UCSD-AML1 (cell line): ENCODE data around the gene ANP32E.

ENCODE experiments used
- DNase-seq: peaks from one replicate; lab custom pipeline; 2025; ENCODE audit not compliant: unreplicated experiment; lab: John Stamatoyannopoulos, UW

ANP32E gene

DNA sequence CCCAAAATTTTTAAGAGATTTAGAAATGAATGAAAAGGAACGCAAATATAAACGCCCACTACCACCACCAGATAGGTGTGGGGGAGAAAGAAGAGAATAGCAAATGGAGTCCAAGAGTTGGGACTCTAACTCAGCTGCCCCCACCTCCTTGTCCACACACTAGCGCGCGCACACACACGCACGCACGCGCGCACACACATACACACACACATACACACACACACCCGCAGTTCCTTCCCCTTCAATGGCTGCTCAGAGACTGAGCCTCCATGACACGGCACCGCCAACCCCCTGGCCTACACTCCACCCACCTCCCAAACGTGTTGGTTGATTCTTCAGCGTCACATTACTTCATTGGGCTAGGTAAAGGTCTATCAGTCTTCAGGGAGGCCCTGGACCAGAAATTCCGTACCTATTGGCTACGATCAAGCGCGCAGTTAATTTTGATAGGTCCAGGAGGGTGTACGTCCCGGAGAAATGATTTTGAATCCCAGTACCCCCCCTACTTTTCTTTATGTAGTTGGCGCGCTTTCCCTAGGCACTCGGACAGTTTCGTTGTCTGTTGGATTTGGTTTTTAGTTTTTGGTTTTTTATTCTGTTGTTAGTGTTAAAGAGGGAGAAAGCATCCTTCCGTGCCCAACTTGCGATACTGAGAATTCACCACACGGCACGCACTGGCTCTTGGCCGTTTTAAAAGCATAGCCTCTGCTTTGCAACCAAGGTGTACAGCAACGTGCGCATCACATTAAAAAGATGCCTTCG, at the start of gene ANP32E:
ANP32E (minus strand) TSS at position 261 of the 762 bp plus-strand sequence. CDS start 326 bp downstream, outside the sequence.
- peak; percentile 95 for DNase-seq

- DNase-seq, result no peak
Observed at GRCh38 chr1:150283260-150283659, 47.3 kb upstream of the ANP32E start.

DNA sequence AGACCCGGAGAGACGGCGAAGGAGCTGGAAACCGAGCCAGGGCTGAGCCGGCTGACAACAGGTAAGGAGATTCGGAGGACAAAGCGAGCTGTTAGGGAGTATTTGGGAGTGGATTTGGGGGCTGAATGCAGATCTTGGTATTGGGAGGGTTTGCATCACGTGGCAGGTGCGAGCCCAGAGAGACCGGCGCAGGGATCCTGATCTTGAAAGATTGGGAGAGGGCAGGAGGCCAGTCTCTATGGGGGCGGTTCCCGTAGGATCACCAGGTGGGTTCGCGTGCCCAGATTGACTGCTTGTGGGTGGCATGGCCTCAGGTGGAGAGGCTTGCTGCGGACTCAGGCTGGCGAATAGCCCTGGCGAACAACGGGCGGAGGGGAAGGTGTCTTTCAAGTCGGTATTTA, 46.6 kb upstream of the ANP32E start:
- DNase-seq, result no peak

- peak; percentile 64 for DNase-seq
Observed at GRCh38 chr1:150281758-150282557, 46.0 kb upstream of the ANP32E start, which contains the start of gene CIART. Gene CIART (plus strand): TSS chr1:150282554. CDS start chr1:150283268, 714 bp downstream.

- peak; percentile 54 for DNase-seq
Observed at GRCh38 chr1:150281221-150281757, 45.4 kb upstream of the ANP32E start.

GRCh38 chr1:150280138-150280707, 44.3 kb upstream of the ANP32E start:
- DNase-seq, result no peak

GRCh38 chr1:150273311-150273710, 37.4 kb upstream of the ANP32E start:
- DNase-seq, result no peak

DNA sequence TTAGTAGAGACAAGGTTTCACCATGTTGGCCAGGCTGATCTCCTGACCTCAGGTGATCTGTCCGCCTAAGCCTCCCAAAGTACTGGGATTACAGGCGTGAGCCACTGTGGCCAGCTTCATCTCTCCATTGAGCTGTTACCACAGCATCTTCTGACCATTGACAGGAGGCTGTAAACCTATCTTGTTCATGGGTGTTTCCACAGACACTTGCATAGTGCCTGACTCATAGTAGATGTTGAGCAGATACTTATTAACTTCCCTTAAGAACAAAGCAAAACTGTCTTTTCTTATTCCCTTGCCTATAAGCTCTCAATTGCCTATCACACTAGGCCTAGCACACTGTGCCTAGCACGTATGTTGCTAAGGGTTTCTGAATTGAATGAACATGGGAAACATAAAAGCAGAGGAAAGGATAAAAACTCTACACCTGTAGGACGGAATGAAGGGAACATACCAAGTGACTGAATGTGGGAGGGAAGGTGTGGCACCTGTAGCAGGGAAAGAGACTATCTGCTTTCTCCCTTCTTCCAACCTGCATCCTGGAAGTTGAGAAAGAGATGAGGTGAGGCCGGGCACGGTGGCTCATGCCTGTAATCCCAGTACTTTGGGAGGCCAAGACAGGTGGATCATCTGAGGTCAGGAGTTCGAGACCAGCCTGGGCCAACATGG, 35.5 kb upstream of the ANP32E start:
- no peak for DNase-seq

GRCh38 chr1:150269451-150269850, 33.5 kb upstream of the ANP32E start:
- no peak for DNase-seq

DNA sequence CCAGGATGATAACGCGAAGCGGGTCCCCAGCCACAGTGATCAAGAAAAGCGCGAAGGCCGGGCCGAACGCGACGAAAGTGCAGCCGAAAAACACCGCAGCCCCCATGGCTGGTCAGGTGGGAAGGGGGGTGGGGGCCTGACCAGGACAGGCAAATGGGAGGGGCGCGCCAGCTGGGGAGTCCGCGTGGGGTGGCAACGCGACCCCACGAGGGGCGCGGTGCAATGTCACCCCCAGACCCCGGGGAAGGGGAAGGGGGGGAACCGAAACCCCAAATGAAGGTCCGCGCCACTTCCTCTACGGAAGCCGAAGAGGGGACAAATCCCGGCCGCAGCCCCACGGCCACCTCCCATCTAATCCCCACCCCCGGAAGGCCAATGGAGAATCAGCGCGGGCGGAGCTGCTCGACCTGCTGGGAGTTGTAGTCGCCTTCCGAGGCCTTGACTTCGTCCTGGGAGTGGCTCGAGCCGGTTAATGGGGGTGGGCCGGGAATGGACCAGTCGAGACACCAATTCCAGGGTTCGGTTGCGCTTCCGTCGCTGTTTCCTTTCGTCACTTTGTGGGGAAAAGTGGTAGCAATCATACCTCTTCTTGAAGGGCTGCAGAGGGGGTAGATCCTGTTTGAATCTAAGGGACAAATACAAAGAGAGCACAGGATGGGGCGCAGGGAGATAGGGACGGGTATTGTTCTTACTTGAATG, 32.9 kb upstream of the ANP32E start, which contains the start of gene APH1A:
APH1A (minus strand) TSS at position 312 of the 699 bp plus-strand sequence; CDS start at position 106, 206 bp downstream.
- peak; percentile 97 for DNase-seq

DNA sequence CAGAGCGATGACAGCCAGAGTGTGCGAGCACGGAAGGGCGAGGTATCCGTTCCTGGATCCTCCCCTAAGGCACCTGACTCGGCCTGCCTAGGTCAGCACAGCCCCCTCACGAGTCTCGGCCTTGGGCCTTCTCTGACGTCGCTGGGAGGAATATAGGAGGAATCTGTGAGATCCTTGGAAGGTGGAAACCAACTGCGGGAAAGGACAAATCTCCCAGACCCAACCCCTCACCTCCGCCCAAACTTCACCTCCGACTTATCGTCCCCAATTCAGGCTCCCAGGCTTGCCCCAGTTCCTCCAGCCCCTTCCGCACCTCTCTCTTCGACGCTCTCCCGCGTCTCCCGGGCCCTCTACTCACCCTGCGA, 32.4 kb upstream of the ANP32E start:
- DNase-seq, result no peak

GRCh38 chr1:150267896-150268295, 32.0 kb upstream of the ANP32E start:
- no peak for DNase-seq

DNA sequence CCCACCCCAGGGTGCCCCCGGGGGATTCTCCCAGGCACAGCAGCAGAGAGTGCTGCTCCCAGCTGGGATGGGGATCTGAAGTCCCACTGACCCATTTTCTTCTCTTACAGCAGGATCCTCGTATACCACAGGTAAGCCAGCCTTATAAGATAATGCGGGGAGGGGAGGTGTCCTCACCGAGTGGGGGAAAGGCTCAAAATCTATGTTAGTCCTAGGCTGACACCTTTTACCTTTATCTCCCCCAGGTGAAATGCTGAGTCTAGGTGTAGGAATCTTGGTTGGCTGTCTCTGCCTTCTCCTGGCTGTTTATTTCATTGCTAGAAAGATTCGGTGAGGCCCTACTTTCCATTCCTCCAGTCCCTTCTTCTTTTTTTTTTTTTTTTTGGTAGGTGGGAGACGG, 27.6 kb upstream of the ANP32E start:
- no peak for DNase-seq

DNA sequence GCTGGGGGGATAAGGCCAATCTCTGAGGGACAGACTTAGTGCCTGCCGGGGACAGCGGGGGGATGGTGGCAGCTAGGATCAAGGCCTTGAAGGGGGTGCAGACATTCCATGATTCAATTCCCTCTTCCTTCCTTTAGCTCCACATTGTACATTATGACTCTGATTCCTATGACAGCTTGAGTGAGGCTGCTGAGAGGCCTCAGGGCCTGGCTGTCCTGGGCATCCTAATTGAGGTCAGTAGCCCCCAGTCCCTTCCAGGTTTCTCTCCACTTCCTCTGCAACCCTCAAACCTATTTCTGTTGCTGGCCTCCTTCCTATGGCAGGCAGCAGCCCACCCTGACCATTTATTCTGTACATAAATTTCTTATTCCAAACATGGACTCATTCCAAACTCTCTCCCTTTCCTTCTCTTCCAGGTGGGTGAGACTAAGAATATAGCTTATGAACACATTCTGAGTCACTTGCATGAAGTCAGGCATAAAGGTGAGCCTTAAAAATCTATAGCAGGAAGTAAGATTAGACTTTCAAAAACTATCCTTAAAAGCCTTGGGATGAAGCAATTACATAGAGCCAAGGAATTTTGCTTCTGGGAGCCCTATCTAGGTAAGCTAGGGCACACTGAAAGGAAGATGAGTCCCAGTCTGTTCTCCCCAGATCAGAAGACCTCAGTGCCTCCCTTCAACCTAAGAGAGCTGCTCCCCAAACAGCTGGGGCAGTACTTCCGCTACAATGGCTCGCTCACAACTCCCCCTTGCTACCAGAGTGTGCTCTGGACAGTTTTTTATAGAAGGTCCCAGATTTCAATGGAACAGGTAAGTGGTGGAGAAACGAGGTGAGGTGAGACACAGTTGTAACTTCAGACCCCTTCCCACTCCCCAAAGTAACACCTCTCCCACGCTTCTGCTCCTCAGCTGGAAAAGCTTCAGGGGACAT, 26.7 kb upstream of the ANP32E start:
- no peak for DNase-seq

DNA sequence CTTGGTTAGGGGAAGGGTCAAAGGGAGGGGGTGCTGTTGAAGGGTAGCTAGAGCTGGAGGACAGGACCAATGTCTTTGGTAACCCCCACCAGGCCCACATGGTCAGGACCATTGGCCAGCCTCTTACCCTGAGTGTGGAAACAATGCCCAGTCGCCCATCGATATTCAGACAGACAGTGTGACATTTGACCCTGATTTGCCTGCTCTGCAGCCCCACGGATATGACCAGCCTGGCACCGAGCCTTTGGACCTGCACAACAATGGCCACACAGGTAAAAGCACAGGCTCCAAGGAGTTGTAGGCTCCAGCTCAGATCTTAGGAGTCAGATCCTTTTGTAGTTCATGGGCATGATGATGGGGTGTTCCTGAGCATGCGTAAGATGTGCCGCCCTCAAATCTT, 25.5 kb upstream of the ANP32E start:
- no peak for DNase-seq

DNA sequence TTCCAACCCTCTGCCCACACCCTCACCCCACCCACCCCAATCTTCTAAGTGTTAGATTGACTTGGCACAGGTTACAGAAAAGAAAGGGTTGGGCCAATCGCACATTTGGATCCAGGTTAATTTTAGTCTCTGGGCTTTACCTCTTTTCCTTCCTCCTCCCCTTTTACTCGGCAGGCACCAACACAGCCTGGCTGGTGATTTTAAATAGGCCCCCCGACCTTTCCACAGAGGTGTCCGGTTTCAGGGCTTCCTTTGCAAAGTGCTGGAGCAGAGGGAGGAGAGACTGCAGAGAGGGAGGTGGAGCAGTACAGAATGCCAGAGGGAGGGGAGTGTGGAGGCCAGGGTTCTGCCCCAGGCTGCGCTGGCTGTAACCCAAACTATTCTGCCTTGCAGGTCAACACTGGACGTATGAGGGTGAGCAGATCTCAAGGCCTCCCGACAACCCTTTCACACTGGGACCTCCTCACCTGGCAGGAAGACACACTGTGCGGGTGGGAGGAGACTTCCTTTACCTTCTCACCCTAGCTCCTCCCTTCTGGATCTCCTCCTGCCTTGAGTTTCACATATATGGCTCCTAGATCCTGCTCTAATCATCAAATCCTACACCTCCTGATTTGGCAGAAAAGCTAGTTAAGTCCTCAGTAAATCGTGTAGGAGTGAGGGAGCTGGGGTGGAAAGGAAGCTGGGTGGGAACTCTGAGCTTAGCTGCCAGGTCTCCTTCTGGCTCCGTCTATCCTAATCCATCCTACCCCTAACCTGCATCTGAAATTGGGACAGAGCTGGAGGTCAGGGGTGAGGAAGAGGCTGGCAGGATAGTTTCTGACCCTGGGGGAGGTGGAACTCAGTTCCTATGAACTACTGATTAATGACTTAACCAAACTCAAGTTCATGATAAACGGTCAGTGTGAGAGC, 24.1 kb upstream of the ANP32E start:
- DNase-seq, result no peak

DNA sequence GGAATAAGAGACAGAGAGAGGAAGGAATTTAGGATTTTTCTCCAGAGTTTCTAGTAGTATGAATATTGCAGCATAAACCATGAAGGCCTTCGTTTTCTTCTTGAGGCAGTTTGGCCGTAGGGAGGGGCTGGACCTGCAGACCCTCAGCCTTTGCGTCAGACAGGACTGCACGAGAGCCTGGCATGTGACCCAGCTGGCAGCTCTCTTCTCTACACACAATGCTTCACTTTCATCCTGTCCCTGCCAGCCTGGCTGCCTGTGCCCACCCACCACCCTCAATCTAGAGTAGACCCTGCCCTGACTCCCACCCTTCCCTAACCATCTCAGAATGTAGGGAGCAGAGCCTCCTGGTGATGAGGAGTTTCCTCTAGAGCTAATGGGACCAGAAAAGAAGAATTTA, 23.3 kb upstream of the ANP32E start:
- no peak for DNase-seq
